LHCN-M2 (cell line): ENCODE data around the gene SETD3. TPM values are rescaled to one million over a fixed set of nuclear protein-coding genes. Genes with fewer than 3 reads are reported as not detected.
A peak's percentile ranks its signal among the peaks of the same experiment; 100 is the strongest.

Experiments
- DNase-seq: peaks from one replicate; pipeline ENCODE4 v3.0.0-alpha.2; 2012; ENCODE audit warnings: low read depth
- total RNA-seq: library from RNA; depleted of rRNA; stranded (reverse); fragments of >200 nt; gene quantifications from 2 replicates; pipeline ENCODE4 v1.2.3, GENCODE V29; 2014

SETD3 gene
- total RNA-seq, 1 experiment from 2014 or later = 48.5 TPM

DNA sequence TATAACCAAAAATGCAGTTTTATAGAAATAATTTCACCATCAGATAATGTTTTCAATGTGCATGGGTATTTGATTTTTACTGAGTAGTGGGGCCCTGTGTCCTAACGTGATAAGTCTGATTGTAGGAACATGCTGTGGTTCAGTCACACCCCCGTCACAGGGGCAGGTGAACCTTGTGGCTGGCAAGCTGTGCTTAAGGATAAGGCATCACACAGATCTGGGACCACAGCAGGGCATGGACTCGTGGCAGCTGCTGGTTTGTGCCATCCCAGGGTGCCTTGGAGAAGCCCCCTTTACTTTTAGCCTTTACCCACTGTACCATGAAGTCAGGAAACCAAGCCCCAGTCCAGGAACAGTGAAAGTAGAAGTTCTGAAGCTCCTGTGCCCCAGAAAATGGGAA, 17.2 kb upstream of the SETD3 start:
- no peak for DNase-seq

DNA sequence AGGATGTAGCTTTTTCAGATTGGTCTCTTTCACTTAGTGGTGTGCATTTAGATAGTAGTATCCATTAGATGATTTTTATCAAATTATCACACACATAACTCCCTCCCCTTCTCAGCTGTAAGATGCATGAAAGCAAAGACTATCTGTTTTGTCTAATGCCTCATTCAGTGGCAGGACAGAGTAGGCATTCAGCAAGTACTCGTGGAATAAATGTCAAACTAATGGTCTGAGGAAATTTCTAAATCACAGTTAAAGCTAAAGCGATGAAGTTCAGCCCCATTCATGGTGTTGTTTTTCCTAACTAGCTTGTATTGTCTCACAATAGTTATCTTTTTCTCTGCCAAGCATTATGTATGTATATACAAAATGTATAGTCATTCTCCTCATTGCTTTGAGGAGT, 16.7 kb upstream of the SETD3 start:
- no peak for DNase-seq

DNA sequence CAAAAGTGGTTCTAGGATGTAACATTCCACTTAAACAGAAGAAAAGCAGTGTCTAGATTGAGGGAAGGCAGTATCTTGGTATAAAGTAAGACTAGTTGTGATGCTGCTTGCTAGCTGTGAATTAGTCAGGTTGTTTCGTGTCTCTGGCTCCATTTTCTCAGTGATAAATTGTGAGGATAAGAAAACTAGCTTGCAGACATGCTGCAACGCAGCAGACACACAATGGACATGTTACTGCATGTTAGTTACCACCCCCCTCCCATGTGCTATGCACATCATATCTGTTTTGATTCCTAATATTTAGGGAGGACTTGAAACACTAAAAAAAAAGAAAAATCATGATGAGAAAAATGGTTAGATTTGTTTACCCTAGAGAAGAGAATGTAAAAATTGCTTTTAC, 3.4 kb upstream of the SETD3 start:
- no peak for DNase-seq

DNA sequence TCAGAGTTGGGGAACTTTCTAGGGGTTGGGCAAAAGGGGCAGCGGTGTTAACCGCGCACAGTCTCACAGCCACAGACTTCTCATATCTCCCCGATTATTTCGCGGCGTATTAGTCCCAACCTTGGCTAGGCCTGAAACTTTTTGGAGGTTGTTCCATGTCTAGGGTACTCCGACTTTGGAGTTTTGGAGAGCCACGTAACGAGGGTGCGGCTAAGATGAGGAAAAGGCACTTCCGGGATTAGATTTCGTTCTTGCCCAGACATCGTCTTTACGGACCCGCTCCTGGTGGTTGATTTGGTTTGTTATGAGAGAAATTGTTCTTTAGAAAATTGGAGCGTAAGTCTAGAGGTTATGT, 1.1 kb upstream of the SETD3 start:
- peak; percentile 26 for DNase-seq

DNA sequence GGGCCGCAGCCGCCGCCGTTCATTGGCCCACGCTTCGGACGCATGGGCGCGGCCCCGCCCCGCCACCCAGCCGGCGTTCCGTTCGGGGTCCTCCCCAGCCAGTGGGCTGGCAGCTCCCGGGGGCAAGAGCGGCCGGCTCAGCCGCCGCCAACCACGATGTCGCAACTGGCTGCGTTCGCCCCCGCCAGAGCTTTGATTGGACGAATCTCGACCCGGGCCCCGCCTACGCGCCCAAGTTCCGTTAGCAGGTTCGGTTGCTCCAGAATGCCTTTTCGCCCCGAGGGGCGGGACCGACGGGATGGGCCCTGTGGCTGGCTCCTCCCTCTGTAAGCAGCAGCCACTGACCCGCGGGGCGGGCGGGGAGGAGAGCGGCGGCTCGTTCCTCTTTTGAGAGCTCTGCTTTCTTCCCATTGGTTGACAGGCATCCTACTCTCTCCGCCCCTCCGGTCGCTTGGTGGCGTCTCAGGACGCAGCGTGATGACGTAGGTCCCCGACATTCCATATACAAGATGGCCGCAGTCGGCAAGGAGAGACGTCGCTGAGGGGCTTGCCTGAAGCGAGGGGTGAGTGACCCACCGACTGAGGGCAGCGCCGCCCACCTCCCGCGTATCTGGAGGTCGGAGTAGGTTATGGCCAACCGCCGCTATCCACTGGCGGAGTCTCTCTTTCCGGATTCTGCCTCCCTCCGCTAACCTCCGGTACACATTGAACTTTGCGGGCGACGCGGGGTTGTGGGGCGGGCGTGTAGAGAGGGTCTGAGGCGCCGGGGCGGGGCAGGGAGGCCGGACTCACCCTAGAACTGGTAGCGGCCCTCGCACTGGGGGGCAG, 472 bp upstream of the SETD3 start, which contains the start of gene CCNK:
Gene CCNK (plus strand): TSS at position 493 of the 828 bp plus-strand sequence. CDS start 11,269 bp downstream, outside the sequence.
- peak; percentile 99 for DNase-seq

DNA sequence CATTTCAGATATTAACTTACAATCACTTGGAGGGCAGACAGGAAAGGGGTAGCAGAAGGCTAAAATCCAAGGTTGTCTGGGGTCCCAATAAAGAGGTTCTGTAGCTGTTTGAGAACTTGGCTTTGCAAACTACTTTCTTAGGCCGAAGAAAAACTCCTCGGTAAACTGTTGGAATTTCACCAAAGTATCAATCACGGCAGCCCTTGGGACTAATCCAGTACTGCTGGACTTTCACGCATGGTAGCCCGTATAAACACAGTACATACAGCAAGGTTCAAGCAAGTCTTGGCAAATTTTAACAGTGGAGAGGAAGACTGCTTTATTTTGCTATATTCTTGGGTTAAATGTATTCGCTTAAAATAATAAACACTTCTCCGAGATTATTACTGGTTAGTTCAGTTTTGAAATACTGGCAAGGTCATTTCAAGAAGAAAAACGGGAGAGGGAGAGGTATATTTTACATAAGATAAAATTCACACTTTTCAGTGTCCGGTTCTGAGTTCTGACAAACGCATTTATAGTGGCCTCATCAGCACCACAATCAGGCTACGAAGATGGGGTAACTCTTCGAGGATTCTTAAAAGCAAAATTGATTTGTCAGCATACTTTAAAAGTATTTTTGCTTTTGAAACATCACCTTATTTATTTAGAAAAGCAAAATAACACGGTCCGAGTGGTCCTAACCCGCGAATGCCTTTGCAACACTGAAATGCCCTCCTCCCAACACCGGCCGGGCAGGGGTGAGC, 1.3 kb downstream of the SETD3 start:
- DNase-seq = no peak

DNA sequence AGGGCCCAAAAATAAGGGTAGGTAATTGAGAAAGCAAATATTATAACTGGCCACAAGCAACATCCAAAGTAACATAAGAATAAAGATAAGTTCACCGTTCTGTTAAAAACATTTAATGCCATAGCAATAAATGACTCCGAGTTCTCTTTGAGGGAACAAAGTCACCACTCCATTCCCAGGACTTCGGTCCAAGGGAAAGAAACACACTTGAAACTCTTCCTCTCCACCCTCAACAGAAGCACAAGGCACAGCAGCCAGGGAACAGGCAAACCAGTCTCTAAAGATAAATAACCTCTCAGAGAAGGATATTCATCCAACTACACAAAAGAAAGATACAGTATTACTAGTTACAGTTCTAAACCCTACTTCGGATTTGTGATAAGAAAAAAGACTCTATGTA, 2.5 kb downstream of the SETD3 start:
- DNase-seq = no peak

DNA sequence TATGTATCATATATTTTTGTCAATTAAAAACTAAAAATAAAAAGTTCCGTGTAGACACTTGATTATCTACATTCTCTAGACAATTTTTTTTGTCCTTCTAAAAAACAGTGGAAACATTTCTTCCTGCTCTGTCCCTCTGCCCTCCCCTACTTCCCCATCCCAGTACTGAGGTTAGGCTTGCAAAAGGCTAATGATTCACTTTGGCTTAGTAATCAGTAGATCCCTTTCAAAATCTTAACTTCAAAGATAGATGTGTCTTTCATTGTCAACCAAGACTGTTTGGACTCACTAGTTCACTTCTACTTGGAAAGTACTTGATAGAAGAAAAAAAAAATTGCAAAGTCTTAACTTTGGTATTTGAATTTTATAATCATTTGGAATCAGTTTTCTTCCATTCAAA, 3.8 kb downstream of the SETD3 start:
- DNase-seq = peak; percentile 36

DNA sequence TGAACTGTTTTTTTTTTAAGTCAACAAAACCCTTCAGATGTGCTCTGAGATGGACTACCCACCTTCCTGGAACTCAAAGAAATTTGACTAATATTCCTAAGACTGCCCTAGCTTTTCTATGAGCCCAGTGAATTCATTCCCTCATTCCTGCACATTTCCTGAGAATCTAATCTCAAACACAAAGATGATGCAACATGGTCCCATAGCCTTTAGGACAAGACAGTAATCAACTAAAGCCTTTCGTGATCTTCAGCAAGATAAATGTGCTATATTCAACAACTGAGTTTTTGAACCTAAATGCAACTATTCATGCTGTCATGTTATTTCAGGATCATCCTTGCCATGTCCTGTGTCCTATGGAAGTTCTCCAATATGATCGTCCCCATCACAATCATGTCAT, 5.0 kb downstream of the SETD3 start:
- no peak for DNase-seq

DNA sequence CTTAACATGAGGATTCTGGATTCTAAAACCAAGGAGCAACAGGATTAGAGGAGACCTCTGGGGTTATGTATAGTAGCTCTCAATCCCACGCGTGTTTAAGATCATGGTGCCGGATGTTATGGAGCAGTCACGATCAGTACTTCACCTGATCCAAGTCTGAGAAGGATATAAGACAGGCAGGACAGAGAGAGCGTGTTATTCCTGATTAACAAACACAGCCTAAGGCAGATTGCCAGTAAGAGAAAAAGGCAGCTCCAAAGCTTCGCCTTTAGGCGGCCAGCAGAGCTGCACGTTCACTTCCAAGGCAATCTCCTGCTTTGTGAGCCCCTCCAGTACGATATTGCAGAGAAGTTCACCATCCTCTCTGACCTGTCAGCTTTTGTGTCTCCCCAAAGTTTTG, 5.5 kb downstream of the SETD3 start:
- DNase-seq = no peak

DNA sequence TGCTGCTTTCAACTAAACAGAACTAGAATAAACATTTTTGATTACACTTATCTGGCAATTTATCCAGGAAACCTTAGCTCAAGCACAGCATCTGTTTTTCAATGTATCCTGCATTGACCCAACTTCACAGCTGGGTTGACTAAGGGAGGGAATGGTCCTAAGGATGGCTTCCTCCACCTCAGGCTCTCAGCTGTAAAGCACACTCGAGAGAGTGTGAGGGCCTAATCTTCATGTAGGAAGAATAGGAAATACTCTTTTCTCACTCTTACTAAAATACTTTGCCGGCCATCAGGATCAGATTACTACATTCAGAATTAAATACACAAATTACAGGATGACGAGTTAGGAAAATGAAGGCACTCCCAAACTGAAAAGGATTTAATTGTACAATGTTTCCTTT, 7.2 kb downstream of the SETD3 start:
- no peak for DNase-seq

DNA sequence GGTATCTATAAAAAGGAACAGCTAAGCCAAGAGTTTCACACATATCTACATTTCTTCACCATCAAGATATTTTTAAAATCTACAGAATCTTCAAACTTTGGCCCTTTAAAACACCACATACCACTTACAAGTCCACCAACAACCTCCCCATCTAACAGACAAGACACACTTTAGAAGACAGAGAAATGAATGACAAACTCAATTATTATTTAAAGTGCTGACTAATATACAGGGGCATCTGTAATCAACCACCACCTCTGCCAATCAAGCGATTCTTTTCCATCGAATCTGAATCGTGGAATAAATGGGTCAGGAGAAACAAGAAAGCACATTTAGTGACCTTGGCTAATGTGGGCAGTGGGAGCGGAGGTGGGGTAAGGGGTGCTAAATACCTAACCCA, 7.7 kb downstream of the SETD3 start:
- DNase-seq = no peak

DNA sequence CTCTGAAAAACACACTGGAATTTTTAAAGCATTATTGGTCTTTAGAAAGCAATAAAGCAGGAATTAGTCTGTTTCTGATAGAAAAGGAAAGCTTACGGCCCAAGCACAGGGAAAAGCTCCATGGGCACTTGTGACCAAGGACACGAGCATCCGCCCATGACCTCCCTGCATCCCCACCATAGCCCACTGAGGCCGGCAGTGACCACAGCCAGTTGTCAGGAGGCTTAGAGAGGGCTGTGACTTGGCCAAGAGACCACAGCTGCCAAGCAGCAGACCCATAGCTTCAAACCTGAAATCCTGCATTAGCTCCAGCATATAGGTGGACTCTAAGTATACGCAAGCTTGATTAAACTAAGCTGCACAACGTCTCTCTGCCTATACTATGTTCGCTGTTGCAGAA, 8.9 kb downstream of the SETD3 start:
- DNase-seq = no peak

DNA sequence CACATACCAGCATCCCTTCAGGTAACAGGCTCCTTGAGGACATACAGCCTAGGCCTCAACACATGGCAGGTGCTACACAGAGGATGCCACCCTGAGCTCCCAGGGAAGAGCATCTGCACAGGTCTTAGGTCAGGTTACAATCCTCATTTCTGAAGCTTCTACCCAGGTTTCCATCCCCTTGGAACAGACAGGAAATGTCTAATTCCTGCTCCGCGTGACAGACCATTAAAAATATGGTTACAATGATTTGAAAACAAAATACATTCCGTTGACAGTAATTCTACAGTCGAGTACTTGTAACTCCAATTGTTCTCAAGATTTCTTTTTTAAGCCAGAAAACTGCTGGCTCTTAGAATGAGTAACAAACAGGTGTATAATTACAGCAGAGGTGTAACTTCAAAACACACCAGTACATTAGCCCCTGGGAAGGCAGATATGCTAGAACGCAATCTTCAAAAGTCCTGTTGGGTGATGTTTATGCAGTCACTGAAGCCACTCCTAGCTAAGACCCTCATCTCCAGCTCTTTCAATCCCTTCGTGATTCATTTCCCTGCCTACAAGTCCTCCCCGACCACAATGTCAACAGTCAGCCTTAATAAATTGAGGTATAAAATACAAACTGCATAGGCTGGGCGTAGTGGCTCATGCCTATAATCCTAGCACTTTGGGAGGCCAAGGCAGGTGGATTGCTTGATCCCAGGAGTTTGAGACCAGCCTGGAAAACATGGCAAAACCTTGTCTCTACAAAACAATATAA, 11.6 kb downstream of the SETD3 start:
- no peak for DNase-seq

DNA sequence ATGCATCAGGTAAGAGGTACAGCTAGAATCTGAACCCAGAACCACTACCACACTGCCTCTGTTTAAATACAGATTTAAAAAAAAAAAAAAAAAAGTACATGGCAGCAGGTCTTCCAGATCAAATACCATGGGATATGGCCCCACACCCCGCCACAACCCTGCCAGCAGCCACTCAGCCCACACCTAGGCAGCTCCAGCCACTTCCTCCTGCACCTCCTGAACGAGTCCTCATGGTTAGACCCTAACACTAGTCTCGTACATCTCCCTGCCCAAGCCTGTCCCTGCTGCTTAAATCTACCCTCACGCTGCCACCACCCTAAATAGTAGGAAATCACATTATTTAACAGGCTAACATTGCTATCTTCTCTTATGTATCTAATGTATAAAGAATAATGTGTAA, 12.6 kb downstream of the SETD3 start:
- DNase-seq = no peak

DNA sequence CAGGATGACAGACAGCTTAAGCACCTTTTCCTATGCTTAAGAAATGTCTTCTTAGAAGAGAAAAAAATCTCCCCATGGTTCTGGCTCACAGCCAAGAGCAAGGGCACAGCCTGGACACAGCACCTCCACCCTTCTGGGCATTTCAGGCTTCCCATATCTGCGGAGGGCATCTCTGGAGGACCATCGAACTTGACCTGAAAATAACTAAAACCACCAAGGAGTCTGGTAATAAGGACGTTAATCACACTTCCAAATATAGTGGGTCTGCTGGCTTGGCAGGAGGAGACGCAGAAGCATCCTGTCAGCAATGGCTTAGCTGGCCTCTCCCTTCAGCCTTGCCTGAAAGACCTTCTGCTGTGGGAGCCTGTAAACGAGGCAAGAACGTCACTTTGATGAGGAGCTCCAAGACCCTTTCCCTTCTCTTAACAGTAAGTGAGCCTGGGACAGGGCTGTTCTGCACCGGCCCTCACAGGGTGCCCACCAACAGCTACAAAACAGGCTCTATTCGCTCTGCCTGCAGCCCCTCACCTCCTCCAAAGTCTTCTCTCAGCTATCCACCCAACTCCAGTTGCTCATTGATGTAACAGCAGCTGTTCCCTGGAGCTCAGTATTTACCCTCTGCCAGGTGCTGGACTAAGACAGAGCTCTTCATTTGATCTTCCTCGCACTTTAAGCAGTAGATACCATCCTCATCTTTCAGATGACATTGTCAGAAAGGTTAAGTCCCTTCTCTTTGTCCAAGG, 13.2 kb downstream of the SETD3 start:
- DNase-seq = no peak

DNA sequence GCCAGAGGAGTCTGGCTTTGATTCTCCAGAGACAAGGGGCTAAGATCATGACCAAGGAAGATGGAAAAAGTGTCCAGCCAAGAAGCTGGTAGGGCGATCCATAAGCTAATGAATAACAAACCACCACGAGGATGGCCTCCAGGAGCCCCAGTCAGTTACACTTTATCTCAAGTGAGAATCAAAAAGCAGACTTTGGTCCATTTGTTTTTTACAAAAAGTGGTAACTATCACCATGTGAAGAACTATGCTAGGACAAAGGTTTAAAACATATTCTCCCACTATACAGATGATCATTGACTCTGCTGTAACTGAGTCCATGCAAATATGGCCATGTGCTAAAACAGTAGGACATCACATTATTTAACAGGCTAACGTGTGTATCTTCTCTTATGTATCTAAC, 13.9 kb downstream of the SETD3 start:
- no peak for DNase-seq

DNA sequence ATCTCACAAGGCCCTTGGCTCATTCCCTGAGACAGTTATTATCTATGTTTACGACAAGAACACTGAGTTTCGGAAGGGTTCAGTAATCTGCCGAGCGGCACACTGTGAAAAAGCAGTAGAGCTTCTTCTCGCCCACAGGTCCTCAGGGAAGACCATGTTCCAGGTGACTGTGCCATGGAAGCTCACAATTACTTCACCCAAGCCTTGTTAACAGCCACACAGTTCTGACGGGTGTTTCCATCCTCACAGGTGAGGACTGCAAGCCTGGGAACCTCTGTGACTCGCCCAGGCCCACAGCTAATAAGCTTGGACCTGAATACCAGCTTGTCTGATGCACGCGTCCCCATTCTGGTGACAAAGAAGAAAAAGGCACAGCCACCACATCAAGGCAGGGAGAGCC, 15.4 kb downstream of the SETD3 start:
- DNase-seq = no peak

DNA sequence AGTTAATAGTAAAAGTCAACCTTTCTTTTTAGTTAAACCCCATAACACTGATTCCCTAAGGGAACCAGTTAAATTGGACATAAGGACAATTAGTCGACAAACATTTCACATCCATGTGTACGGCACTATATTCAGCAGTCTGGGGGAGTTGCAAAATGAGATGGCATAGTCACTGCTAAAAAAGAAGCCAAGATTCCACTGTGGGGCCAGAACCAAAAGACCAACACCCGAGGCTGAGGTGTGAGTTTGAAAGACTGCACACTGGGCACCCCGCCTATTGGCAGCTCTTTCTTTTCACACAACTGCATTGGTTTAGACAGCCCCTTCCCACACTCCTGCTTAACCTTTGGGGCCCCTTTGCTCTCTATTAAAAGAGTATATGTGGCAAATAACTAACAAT, 16.7 kb downstream of the SETD3 start:
- DNase-seq = no peak

DNA sequence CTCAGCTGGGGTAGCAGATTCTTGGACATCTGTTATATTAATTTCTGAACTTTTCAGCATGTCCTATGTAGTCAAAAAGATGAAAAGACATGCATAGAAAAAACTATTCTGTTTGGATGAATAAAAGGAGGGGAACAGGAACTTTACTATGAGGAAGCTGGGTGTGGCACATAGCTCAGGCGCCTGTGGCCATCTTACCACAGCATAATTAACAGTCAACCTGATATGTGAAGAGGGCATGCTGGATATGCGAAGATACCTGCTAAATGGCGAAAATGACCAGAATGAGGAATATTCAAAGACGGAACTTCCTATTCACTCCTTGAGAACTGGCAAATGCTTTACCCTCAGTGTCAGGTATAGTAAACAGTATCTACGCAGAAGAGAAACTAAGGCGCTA, 18.4 kb downstream of the SETD3 start:
- no peak for DNase-seq

DNA sequence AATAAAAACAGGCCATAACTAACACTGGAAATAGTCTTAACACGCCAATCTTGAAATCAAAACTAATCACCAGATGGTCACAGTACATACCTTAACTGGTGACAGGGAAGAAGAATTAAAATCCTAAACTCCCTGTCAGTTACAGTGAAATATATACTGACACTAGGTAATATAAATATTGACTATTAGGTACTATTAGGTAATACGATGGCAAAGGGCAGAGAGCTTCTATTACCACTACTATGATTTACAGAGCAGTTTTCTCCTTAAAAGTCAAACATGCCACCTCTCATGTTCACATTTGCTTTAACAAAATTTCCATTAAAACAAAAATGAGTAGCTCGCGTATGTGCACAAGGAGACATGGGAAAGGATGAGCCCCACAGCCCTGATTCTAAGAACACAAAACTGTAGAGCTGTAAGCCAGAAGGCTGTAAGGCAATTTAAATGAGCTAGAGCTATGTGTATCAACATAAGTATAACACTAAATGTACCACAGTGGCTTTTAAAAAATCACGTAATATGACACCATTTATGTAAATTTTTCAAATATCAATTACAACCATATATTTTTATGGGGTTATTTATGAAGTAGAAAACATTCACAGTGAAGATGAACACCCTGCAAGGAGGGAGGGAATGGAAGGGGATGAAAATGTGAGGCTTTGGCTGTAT, 19.1 kb downstream of the SETD3 start:
- DNase-seq = no peak
